22Rv1 (cell line): ENCODE data around the gene BTBD8.

Source experiments
- CTCF ChIP-seq: fragments of 450-650 bp; IDR thresholded peaks from 2 replicates; pipeline ENCODE4 v1.5.1; 2017; ENCODE audit warnings: mild to moderate bottlenecking
- ZFX ChIP-seq: fragments of 450-650 bp; IDR thresholded peaks from 2 replicates; pipeline ENCODE4 v1.6.1; 2017; ENCODE audit warnings: antibody characterized with exemption, borderline replicate concordance

DNA sequence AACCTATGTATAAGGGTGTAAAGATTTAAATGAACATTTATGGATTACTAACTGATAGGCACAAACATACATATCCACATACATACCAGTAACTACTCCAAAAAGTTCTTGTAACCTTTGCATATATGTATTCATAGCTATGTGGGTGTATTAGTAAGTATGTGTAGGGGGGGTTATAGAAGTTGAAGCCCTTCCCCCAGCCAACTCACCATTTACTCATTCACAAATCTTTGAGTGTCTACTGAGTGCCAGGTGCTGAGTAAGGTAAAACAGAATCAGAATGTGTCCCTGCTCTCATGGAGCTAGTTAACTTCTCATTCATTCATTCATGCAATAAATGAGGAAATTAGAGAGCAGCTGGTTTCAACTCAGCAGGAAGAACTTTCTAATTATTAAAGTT is 138.9 kb downstream of the BTBD8 start:
- TF ChIP-seq CTCF (no peak), ZFX (no peak)
